HEK293 (cell line): ENCODE data around the gene RAB39A.

Experiments used
- CTCF ChIP-seq: fragments of 450-650 bp; formaldehyde crosslinking; IDR thresholded peaks from 2 replicates; pipeline ENCODE4 v1.5.1; 2016; ENCODE audit warnings: missing biosample characterization, missing genetic modification characterization
- SP3 ChIP-seq: fragments of 450-650 bp; formaldehyde crosslinking; IDR thresholded peaks from 2 replicates; pipeline ENCODE4 v1.5.1; 2016; ENCODE audit warnings: missing biosample characterization, missing genetic modification characterization
- TSHZ1 ChIP-seq: fragments of 450-650 bp; formaldehyde crosslinking; IDR thresholded peaks from 2 replicates; pipeline ENCODE4 v1.5.1; 2016; ENCODE audit warnings: missing biosample characterization, missing genetic modification characterization, borderline replicate concordance
- ZNF121 ChIP-seq: fragments of 450-650 bp; formaldehyde crosslinking; IDR thresholded peaks from 2 replicates; pipeline ENCODE4 v1.5.1; 2016; ENCODE audit warnings: missing biosample characterization, missing genetic modification characterization
- ZNF558 ChIP-seq: fragments of 450-650 bp; formaldehyde crosslinking; IDR thresholded peaks from 2 replicates; pipeline ENCODE4 v1.5.1; 2016; ENCODE audit warnings: missing biosample characterization, missing genetic modification characterization
- ZSCAN30 ChIP-seq: fragments of 450-650 bp; IDR thresholded peaks from 2 replicates; pipeline ENCODE4 v1.5.1; 2018; ENCODE audit warnings: missing biosample characterization, mild to moderate bottlenecking, missing genetic modification characterization, moderate library complexity

GRCh38 chr11:107898270-107898669, 30.0 kb upstream of the RAB39A start:
- TF ChIP-seq CTCF (tag by site-specific recombination), result peak; percentile 30; the same call in 1 of the 2 replicates
- no peak for TF ChIP-seq ZSCAN30 (tag by site-specific recombination)
- TF ChIP-seq ZNF558 (tag by site-specific recombination), result no peak
- TF ChIP-seq ZNF121 (tag by site-specific recombination), result no peak
- TF ChIP-seq TSHZ1 (tag by site-specific recombination), result no peak
- TF ChIP-seq SP3 (tag by site-specific recombination), result no peak
